ENCODE measurements around the gene MIGA2. TPM values are rescaled to one million over a fixed set of nuclear protein-coding genes. Genes with fewer than 3 reads are reported as not detected.

Gene MIGA2
- total and polyA plus RNA-seq, 9 of the 15 experiments (the other 6 are each of a cell fraction or from before 2014, with no cell fraction given), result 0.15 to 54.1 (median 18.0) TPM

DNA sequence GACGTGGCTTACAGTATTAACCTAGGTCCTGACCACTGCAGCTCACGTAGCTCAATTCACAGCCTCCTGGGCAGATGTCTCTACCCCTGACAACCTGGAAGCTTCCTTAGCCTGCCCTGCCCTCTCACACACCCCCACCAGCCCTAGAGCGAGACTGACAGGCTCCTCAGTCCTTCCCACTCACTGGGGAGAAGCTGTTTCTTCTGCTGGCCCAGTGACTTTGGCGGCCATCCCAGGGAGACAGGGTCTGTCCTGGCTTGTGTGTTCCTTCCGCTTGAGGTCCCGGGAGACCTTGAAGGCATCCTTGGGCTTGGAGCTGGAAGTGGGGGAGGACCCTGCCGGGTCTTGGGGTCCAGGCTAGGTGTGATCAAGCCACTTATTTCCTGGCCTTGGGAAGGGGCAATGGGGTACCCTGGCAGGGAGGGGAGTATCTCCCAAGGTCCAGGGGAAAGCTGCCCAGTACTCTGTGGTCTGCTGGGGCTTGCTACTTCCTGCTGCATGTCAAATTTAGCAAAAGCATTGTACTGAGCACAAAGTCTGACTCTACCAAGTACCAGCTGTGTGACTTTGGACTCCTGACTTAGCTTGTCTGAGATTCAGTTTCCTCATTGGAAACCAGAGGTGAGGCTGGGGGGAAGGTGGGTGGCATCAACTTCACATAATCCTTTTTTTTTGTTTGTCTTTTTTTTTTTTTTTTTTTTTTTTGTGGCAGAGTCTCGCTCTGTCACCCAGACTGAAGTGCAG lies 1.9 kb downstream of the MIGA2 start (continued):
- TF ChIP-seq, protein P1, sequence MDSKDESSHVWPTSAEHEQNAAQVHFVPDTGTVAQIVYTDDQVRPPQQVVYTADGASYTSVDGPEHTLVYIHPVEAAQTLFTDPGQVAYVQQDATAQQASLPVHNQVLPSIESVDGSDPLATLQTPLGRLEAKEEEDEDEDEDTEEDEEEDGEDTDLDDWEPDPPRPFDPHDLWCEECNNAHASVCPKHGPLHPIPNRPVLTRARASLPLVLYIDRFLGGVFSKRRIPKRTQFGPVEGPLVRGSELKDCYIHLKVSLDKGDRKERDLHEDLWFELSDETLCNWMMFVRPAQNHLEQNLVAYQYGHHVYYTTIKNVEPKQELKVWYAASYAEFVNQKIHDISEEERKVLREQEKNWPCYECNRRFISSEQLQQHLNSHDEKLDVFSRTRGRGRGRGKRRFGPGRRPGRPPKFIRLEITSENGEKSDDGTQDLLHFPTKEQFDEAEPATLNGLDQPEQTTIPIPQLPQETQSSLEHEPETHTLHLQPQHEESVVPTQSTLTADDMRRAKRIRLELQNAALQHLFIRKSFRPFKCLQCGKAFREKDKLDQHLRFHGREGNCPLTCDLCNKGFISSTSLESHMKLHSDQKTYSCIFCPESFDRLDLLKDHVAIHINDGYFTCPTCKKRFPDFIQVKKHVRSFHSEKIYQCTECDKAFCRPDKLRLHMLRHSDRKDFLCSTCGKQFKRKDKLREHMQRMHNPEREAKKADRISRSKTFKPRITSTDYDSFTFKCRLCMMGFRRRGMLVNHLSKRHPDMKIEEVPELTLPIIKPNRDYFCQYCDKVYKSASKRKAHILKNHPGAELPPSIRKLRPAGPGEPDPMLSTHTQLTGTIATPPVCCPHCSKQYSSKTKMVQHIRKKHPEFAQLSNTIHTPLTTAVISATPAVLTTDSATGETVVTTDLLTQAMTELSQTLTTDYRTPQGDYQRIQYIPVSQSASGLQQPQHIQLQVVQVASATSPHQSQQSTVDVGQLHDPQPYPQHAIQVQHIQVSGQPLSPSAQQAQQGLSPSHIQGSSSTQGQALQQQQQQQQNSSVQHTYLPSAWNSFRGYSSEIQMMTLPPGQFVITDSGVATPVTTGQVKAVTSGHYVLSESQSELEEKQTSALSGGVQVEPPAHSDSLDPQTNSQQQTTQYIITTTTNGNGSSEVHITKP (IDR thresholded peaks at IDR 0.05; ENCODE audit: partially characterized antibody), result peak; percentile 10
- TF ChIP-seq EGR1 (conservative IDR thresholded peaks at IDR 0.05) (peak; percentile 52), ILK (tag; IDR thresholded peaks at IDR 0.05; ENCODE audit: borderline replicate concordance, low read depth) (no peak), TCF7 (IDR thresholded peaks at IDR 0.05; ENCODE audit: borderline replicate concordance) (no peak)
- TF ChIP-seq, protein P2, sequence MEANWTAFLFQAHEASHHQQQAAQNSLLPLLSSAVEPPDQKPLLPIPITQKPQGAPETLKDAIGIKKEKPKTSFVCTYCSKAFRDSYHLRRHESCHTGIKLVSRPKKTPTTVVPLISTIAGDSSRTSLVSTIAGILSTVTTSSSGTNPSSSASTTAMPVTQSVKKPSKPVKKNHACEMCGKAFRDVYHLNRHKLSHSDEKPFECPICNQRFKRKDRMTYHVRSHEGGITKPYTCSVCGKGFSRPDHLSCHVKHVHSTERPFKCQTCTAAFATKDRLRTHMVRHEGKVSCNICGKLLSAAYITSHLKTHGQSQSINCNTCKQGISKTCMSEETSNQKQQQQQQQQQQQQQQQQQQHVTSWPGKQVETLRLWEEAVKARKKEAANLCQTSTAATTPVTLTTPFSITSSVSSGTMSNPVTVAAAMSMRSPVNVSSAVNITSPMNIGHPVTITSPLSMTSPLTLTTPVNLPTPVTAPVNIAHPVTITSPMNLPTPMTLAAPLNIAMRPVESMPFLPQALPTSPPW (CRISPR knock-in tag; IDR thresholded peaks at IDR 0.05), result no peak
- TF ChIP-seq, protein P3, sequence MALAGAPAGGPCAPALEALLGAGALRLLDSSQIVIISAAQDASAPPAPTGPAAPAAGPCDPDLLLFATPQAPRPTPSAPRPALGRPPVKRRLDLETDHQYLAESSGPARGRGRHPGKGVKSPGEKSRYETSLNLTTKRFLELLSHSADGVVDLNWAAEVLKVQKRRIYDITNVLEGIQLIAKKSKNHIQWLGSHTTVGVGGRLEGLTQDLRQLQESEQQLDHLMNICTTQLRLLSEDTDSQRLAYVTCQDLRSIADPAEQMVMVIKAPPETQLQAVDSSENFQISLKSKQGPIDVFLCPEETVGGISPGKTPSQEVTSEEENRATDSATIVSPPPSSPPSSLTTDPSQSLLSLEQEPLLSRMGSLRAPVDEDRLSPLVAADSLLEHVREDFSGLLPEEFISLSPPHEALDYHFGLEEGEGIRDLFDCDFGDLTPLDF (CRISPR knock-in tag; IDR thresholded peaks at IDR 0.05), result 0 out of 2 replicates have a peak, but pooled peaks have one; percentile 16
